CD4-positive, alpha-beta T cell treated with Interferon gamma for 1 hour (primary cell): ENCODE results near the gene PRDM8.

Experiments
- DNase-seq: peaks from one replicate; pipeline ENCODE4 v3.0.0-alpha.2; 2020

The PRDM8 gene

GRCh38 chr4:80184053-80184824, 13.1 kb upstream of the PRDM8 start:
- peak; percentile 90 for DNase-seq

DNA sequence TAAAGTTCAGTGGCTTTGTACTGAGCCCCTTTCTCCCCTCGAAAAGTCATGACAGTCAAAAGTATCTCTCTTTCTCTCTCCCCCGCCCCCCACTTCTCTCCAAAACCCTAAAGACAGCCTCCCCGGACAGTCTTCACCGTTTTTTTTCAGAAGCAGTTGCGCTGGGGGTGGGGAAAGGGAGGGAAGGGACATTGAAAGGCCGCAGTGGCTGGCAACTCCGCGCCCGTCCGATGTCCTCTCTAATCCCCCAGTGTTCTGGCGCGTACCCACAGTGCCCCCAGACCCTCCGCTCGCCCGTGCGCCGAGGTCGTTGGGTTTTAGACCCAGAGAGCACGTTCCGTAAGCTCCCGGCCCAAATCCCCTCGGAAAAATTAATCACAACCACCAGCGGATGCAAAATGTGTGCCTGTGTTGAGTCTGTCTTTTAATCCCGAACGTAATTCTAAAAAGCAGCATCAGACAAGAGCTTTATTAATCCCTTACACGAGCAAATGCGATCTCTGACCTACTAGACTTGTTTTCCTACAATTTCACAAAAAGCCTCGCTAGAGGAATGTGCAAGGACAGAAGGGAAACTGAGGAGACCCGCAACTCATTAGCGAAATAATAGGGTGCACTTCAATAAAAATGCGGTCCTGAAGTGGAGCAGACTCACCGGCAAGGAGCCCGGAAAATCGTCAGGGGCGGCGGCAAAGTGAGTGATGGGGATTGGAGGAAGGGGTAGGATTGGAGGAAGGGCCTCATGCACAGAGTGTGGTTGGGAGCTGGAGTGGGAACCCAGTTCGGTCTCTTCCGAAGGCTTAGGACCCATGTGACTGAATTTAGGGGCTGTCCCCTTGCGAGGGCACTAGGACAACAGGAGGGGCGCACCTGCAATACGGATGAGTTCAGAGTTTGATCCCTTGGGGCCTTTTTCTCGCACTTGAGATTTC, 12.2 kb upstream of the PRDM8 start:
- peak; percentile 11 for DNase-seq

DNA sequence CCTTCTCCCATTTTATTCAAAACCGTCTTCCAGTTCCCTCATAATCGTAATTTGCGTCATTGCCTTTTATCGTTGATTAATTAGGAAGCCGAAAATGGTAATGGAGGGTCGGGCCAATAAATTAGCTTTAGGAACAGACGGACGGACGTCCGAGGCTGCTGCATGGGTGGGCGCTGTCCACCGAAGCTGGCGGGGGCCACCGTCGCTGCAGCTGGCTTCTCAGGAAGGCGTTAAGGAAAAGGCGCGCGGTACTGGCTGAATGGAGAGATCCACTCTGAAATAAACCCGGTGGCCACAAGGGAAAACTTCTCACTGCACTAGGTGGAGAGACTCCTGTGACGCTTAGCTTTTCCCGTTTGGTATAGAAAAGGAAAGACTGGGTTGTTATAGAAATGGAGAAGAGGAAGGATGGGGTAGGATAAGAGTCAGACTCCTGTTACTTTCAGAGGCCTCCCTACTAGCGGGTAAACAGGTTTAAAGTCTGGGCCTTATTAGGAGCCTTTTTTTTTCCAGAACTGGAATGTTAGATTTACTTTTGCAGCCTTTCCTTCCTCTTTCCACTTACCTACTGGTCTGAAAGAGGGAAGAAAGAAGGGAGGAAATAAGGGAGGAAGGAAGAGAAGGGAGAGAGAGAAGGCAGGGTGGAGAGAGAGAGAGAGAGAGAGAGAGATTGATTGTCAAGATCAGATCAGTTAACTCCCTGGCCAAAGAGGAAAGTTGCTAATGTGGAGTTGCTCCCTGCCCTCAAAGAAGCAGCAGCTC, 11.3 kb upstream of the PRDM8 start:
- DNase-seq, result no peak

GRCh38 chr4:80186676-80187075, 10.6 kb upstream of the PRDM8 start:
- DNase-seq, result no peak

- DNase-seq, result no peak
Observed at GRCh38 chr4:80187677-80188076, 9.6 kb upstream of the PRDM8 start.

DNA sequence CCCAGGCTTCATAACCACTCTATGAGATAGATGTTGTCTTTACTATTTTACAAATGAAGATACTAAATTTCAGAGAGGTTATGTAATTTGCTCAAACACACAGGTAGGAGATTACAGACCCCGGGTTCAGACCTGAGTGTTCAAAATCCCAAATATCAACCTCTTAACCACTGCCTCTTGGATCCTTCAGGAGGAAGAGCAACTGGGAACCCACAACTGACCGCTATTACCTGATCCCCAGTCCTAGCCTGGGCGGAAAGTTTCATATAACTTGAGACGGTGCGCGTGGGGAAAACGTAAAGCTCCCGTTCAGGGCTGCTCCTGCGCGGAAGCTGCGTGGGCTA, 8.9 kb upstream of the PRDM8 start:
- no peak for DNase-seq

DNA sequence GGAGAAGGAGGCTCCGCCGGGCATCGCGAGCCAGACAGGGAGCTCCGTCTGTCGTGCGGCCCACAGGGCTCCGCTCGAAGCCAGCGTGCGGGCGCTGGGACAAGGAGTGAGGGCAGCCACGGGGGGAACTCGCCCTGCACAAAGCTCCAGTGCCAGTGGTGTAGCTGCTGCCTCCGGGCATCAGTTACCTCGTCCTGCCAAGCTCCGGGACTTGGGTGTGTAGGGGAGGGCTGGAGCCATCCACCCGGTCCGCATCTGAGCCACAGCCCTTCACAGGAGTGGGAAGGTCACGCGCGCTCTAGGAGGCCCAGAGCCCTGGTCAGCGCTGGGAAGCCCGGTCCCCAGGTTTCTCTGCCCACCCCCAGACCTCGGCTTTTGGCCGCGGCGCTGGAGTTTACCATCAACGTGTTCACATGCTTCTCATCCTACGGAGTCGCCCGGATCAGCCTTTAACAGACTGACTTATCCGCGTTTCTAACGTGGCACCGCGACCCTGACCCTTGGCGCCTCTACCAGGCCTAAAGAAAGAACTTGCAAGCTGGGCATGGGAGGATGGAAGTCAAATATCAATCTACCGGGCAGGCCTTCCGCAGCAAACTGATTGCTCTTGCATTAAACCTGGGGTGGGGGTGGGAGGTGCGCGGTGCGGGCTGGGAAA, 8.4 kb upstream of the PRDM8 start:
- DNase-seq, result no peak

DNA sequence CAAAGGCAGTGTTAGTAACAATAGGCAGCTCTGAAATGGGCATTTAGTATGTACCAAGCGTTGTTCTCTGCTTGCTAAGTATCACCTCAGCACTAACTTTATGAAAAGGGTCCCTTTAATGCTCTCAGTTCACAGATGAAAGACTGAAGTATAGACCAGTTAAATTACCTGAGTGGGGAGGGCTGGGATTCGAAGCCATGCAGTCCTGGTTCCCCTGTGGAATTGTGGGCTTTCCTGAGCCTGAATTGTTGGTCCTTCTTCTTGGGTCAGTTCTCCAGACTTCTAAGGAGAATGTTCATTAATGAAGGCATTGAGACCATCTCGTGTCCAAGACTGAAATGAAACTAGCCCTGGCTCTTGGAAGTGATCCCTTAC, 7.7 kb upstream of the PRDM8 start:
- DNase-seq, result no peak

DNA sequence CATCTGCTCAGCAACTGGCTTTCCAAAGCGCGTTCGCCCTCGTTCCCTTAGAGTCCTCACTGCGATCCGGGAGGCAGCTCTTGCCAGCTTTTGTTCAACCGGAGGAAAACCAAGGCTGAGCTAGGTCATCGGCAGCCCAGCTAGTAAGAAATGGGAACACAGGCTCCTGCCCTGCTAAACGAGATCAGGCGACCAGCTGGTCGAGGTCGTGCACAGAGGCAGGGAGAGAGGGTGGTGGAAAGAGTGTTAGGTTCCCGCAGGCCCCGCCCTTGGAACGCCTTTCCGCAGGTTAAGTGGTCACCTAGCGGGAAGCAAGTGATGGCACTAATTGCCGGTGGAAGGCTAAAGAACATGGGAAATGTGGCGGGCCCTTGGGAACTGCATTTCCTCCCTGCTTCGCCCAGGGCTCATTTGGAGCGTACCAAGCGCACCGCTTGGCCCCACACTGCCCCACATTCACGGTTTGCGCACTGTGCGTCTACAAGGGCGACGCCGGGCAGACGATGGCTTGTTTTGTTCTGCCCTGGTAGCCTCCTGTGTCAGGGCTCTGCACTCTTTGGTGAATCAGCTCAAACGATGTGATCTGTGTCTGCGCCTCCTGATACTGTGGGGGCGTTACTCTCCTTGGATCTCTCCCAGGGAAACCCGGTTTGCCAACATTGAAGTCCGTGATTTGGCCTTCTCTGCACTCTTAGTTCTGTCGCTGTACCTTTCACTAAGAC, 7.2 kb upstream of the PRDM8 start:
- DNase-seq, result no peak

GRCh38 chr4:80192252-80192866, 4.9 kb upstream of the PRDM8 start:
- DNase-seq, result no peak

DNA sequence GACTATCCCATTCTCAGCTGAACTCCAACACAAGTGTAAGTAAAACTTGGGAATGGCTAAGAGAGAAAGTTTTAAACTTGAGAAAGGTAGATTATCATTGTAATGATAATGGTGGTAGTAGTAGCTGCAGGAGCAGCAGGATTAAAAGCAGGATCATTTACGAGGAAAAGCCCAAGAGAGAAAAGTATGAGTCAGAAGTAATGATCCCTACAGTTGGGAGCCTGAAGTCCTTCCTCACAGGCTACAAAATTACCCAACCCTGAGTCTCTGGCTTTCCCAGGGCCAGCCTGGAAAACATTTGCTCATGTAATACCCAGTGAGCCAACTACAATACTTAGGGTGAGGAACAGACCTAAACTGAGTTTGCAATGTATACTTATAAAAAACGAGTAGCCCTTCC, 4.4 kb upstream of the PRDM8 start:
- DNase-seq, result no peak

DNA sequence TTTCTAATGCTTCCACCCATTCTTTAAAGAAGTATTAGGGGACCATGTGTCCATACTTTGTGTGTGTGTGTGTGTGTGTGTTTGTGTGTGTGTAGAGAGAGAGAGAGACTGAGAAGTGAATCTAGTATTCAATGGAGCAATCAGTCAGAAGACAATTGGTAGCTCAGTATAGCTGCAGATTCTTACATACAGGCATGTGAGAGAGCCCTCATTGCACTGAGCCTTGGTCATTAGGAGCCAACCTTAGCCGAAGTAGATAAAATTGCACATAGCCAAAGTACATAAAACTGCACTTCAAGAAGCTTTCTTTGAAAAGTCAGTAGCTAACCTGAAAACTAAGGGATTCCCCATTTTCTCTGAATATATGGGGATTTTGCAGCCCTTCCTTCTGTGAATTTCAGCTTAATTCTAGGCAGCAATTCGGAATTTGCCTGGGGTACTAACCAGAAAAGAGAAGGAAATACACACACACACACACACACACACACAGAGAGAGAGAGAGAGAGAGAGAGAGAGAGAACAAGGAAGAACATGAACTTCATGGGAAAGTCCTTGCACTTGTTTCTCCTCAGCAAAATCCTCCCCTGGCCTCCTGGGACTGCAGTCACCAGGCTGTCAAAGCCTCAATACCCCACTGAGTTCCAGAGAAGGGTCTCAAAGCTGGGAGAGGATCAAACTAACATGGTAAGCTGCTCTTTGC, 1.7 kb upstream of the PRDM8 start:
- DNase-seq, result no peak

GRCh38 chr4:80196259-80196921, 913 bp upstream of the PRDM8 start:
- DNase-seq, result no peak

- no peak for DNase-seq
Observed at GRCh38 chr4:80197601-80198440, 518 bp downstream of the PRDM8 start.

GRCh38 chr4:80198441-80198837, 1.1 kb downstream of the PRDM8 start:
- DNase-seq, result no peak

DNA sequence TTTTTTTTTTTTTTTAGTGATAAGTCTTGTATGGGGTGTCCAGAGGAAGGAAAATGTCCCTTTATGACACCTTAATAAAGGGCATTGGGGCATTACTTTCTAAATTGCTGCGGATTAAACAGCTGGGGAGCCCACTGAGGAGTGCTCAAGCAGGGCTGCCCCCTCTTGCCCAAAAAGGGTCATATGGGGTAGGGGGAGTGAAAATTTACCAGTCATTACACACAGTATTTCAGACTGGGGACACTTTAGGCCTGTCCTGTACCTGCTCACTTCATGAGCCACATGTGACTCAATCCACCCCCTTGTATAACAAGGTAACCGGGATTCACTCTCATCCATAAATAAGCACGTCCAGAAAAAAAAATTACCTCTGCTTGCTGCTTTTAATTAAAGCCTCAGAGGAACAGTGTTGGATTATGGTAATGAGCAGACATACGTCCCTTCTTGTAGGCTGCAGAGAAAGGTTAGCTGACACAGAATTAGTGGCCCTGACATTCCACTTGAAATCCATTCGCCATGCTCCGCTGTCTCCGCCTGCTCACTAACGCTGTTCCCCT, 1.8 kb downstream of the PRDM8 start:
- no peak for DNase-seq

GRCh38 chr4:80199947-80200346, 2.6 kb downstream of the PRDM8 start:
- DNase-seq, result no peak

DNA sequence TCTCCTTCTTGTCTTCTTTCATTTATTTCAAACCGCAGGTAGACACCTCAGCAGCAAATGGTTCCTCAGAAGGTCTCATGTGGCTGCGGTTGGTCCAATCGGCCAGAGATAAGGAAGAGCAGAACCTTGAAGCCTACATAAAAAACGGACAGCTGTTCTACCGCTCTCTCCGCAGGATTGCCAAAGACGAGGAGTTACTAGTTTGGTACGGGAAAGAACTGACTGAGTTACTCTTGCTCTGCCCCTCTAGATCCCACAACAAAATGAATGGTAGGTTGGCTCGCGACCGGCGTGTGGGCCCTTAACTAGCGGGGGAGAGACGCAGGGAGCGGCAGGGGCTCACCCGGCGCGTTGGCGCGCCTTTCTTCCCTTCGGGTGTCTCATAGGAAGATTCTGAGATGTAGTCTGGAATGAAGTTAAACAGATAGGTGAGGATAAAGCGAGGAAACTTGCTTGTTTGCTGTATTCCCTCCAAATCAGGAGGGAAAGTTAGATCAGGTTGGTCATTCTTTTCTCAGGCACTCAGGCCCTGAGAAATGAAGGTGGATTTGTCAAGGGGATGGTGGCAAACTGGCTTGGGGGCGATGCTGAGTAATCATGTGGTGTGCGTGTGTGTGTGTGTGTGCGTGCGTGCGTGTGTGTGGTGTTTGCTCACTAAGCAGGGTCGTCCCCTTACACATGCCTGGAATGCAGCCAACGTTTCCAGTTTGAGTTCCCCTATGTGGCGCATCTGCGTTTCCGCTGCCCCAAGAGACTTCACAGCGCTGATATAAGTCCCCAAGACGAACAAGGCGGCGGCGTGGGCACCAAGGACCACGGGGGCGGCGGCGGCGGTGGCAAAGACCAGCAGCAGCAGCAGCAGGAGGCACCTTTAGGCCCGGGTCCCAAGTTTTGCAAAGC, 4.2 kb downstream of the PRDM8 start:
- DNase-seq, result peak; percentile 60
